Pons (tissue), 1 donor: ENCODE data around the gene LORICRIN.

ENCODE experiments used
- DNase-seq: peaks from one replicate; pipeline ENCODE4 v3.0.0-alpha.2; 2016; ENCODE audit warnings: low spot score

Gene LORICRIN

DNA sequence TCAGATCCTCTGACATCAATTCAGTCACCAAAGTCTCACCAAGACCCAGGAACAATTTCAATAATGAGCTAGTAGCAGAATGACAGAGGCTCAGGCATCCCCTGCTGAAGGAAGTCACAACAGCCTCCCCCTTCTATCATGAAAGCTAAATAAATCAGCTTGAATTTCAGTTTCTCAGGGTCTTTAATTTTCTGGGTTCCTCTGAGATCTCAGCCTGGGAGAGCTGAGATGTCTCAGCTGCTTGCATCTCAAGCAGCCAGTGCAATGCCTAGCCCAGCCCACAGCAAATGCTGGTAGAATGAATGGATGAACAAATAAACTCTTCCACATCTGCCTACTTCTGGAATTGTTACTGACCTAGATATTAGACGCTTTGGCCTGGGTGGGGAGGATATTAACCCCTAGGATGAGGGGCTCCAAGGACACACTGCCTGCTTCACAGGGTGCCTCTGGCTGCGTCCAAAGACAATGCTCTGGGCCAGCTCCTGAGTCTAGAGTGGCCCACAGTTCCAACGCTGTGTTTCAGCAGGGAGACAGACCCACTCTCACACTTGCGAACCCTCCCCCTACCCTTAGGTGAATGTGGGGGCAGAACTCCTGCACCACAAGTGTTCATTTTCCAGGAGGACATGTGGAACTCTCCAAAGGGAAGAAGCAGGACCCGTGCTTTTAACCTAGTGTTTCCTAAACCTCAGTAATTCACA, 11.2 kb upstream of the LORICRIN start:
- no peak for DNase-seq

DNA sequence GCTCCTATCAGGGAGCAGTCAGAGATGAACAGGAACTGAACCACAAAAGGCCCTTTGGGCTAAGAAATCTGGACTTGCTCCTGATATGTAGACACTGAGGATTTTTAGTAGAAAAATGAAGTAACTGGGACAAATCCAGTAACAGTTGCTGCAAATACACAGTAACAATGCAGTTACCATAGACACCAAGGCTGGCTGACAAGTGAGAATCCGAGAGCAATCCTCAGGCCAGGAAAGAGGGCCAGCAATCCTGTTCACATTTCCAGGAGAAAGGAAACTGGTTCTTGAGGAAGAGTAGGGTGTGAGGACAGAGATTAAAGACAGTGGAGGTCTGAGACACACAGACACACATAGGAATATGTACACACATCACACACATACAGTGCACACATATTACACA, 9.3 kb upstream of the LORICRIN start:
- no peak for DNase-seq

DNA sequence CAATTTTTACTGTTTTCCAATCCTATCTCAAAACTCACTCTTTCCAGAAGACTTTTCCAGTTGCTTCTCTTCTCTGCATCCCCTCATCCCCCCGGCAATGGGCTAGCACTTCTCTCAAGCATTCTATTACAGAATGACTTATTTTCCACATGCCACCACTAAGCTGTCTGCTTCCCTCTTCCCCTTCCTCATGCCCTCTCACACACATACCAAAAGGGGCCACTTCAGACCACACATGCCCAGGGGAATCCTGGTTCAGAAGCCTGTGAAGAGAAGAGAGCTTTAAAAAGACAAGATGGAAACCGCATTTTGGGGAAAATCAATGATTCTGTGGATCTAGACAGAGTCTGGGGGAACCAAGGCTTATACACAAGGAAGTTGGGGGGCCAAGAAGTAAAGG, 8.4 kb upstream of the LORICRIN start:
- no peak for DNase-seq

DNA sequence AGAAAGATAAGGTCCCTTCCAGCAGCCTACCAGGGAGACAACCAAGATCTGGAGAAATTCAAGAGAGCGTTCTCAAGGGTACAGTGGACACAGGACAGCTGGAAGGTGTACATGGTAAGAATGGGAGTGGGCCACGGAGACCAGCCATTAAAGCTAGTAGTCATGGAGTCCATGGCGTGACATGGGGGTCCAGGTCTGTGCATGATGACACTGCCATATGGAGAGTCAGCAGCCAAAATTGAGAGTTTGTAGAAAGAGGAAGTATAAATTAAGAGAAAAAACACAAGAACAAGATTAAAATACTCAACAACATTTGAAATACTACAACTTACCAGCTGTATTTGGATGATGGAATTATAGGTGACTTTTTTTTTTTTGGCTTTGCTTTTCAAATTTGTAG, 7.9 kb upstream of the LORICRIN start:
- DNase-seq = no peak

DNA sequence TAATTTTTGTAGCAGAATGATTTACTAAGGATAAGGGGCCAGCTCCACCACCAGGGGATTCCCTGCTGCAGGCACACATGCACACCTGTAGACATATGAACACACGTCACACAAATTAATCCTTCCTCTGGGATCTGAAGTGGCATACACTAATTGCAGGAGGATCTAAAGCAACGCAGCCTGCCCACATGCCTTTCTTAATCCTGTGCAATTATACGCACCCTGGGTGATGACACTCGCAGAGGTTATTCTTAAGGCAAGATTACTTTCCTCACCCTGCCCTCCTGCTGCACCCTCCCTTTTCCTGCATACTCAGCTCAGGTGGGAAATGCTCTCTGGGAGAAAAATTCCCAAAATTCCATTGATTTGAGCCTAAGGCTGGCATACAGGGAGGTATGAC, 7.5 kb upstream of the LORICRIN start:
- DNase-seq = no peak

DNA sequence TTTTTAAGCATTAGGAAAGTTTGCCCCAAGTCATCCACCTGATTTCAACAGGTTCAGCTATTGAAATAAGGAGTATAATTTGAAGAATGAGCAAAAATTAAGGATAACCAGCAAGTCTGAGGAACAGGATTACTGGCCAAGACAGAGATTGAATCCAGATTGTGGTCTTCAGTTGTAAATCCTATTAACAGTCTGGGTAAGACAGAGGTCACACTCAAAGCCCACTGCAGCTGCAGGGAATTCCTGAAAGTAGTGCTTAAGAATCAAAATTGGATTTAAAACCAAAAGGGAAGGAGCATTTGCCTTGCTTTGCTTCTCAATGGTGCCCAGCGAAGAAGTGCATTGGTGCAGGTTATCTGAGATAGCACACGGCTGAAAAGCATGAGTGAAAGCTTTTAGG, 6.4 kb upstream of the LORICRIN start:
- no peak for DNase-seq

DNA sequence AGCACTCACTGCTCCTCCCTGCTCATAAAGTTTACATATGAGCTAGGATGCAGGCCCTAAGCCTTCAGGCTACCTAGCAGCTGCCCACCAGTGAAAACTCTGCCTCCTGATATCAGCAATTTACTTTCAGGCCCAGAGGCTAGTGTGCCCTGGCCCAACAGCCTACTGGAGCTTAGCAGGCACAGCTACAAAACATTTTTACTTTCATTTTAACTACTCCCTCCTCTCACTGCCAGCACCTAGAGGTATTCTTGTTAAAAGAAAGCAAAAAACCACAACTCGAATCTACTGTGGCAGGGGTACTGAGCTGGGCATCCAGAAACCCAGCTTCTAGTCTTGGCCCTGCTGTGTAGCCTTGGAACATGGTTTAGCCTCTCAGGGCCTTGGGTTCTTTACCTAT, 5.8 kb upstream of the LORICRIN start:
- DNase-seq = no peak

DNA sequence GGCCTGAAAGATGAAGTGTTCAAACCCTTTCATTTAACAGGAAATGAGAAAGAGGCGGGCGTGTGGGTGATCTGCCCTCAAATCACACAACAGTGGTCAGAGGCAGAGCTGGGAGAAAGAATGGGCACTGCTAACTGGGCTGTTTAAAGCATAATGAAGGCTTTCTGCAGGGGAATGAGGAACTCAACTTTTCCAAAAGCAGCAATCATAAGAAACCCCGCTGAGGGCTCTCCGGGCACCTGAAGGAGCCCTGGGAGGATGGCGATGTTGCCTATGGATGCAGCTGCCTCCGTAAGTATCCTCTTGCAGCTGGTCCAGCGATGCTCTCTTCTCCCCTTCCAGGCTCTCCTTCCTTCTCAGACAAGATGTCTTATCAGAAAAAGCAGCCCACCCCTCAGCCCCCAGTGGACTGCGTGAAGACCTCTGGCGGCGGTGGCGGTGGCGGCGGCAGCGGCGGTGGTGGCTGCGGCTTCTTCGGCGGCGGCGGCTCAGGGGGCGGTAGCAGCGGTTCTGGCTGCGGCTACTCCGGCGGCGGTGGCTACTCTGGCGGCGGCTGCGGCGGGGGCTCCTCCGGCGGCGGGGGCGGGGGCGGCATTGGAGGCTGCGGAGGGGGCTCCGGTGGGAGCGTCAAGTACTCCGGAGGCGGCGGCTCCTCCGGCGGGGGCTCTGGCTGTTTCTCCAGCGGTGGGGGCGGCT, 1.2 kb downstream of the LORICRIN start:
- DNase-seq = peak; percentile 5

DNA sequence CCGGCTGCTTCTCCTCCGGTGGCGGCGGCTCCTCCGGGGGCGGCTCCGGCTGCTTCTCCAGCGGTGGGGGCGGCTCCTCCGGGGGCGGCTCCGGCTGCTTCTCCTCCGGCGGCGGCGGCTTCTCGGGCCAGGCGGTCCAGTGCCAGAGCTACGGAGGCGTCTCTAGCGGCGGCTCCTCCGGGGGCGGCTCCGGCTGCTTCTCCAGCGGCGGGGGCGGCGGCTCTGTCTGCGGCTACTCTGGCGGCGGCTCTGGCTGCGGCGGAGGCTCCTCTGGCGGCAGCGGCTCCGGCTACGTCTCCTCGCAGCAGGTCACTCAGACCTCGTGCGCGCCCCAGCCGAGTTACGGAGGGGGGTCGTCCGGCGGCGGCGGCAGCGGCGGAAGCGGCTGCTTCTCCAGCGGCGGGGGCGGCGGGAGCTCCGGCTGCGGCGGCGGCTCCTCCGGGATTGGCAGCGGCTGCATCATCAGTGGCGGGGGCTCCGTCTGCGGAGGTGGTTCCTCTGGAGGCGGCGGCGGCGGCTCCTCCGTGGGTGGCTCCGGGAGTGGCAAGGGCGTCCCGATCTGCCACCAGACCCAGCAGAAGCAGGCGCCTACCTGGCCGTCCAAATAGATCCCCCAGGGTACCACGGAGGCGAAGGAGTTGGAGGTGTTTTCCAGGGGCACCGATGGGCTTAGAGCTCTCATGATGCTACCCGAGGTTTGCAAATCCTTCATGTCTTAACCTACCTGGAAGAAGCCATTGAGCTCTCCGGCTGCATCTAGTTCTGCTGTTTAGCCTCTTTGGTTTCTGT, 2.0 kb downstream of the LORICRIN start:
- no peak for DNase-seq

DNA sequence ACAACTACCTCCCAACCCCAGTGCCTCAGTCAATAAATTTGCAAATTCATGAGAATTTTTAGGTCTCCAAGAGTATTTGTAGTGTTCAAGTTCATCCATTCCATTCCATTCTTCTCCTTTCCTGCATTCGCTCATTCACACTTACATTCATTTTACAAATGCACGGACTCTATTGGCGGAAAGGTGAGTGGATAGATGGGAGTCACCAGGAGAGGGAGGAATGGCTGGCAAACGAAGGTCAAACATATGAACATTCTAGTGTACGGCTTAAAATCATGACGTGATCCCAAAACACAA, 2.5 kb downstream of the LORICRIN start:
- peak; percentile 9 for DNase-seq

DNA sequence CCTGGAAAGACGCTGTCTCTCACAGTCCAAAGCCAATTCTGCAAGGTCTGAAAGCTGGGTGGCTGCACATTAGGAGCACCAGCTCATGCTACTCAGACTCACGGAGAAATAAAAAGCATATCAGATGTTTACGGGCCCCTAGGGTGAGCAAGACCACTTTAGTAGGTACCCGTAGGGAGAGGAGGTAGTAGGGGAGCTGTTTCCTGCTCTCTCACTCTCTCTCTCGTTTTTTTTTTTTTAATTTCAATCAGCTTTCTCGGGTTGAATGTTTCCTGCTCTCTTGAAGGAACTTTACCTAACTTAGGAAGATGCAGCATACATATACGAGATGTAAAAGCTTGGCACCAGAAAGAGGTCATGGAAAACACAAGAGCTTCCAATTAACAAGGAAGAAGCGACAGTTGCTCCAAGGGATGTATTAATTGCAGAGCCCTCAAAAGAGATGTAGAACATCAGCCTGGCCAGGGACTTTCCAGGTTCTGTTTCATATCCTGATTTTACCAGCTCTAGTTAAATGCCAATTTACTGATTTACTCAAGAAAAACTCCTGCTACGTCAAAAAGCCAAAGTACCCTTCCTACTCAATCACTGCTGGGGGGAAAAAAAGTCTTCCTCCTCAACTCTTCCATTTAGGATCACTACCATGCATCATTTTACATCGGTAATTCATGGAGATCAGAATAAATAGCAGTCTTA, 3.1 kb downstream of the LORICRIN start:
- DNase-seq = no peak

DNA sequence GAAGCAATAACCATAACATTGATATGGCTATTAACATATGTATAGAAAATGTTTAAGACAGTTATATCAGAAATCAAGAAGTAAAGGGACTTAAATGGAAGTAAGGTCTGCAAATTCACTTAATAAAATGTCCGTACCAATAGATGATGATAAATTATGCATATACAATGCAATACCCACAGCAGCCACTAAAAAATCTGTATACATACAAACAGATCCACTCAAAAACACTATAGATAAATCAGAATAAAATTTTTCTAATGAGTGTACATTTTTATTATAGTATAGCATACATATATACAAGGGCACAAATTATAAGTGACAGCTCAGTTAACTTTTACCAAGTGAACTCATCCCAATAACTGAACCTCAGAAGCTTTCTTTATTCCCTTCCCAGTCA, 6.0 kb downstream of the LORICRIN start:
- DNase-seq = no peak

DNA sequence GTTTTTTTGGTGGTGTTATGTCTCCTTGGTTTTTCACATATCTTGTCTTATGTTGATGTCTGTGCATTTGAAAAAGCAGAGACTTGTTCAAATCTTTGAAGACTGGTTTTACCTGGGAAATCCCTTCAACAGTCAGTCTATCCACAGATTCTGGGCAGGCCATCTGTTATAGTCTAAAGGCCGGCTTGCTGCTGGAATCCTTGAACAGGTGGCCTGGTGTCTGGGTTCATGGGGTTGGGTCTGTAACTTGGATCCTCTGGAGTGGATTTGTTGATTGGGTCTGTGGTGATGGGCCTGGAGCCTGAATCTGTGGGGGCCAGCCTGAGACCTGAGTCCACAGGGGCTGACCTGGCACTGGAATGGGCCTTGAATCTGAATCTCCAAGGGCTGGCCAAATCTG, 12.2 kb downstream of the LORICRIN start:
- no peak for DNase-seq

DNA sequence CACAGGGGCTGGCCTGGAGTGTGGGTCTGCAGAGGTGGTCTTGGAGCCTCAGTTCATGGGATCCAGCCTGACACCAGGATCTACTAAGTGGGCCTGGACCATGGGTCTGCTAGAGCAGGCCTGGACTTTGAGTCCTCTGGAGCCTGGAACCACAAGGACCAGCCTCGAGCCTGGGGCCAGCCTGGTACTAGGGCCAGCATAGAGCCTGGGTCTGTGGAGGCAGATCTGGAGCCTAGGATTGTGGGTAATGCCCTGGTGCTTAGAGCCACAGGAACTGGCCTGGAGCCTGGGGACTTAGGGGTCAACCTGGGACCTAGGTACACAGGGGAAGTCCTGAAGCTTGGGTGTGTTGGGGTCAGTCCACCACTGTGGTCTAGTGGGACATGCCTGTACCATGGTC, 12.7 kb downstream of the LORICRIN start:
- DNase-seq = no peak

DNA sequence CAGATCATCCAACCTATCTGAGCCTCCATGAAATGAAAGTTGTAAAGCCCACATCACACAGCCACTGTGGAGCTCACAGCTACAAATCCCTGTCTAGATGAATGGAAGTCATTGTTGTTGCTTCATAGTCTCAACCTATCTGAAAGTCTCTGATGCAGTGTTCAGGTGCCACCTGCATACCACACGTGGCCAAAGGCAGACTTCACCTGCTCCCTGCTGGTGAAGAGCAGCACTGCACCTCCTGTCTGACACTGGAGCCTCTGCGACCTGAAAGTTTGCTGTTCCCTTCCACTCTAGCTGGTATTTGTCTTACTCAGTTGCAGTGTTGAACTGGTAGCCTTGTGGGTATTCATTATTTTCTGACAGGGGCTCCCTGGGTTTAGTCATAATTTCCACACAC, 18.4 kb downstream of the LORICRIN start:
- DNase-seq = no peak

DNA sequence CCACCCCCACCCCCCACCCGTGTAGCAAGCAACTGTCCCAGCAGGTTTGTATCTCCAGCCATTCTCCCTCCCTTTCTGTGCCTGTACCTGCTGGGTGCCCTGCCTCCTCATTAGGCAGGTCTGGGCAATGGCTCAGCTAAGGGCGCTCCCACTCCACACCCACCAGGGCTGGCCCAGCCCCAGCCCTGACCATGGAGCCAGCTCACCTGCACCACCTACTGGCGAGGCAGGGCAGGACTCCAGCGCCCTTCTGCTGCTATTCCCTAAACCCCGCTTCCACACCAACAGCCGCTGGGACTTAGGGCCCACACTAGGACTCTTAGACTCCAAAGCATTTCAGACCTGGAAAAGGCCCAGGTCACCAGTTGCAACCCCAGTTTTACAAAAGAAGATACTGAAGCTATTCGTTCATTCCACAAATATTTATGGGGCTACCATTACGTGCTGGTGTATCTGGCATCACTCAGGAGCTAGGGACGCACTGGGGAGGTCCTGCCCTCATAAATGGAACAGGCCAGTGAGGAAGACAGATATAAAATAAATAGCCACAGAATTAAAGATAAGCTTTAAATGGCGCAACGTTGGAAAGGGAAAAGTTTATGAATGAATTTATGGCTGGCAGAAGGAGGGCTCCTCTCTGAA, 29.3 kb downstream of the LORICRIN start:
- no peak for DNase-seq

DNA sequence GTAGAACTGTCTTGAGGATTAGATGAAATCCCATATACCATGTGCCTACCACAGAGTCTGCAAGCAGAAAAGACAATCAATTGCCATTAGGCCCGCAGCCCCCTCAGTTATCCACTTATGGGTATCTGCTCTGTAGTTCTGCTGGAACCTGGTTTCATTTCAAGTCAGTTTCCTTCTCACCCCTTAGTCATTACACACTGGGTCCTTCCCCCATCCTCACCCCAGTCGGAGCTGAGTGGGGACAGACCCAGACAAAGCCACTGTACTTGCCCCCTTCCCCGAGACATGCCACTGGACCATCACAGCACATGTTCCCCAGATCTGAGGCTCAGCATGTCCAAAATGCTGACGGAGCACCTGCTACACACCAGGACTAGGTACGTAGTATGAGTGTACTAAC, 32.0 kb downstream of the LORICRIN start:
- no peak for DNase-seq

DNA sequence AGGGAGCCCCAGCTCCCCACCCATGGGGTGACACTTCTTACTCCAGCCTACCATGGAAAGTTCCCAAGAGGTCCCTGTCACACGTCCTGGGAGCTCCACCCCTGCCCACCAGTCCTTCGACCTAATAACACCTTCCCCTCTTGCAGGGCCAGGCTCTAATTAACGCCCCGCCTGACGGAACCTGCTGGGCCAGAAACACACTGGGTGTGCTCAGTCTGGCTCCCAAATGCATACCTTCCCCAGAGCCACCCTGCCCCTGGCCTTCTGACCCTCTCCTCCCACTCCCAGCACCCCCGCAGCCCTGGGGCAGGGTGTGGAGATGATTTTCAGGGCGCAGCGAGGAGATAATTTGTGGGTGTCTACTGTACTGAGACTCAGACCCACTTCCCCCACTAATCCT, 32.7 kb downstream of the LORICRIN start:
- DNase-seq = no peak

DNA sequence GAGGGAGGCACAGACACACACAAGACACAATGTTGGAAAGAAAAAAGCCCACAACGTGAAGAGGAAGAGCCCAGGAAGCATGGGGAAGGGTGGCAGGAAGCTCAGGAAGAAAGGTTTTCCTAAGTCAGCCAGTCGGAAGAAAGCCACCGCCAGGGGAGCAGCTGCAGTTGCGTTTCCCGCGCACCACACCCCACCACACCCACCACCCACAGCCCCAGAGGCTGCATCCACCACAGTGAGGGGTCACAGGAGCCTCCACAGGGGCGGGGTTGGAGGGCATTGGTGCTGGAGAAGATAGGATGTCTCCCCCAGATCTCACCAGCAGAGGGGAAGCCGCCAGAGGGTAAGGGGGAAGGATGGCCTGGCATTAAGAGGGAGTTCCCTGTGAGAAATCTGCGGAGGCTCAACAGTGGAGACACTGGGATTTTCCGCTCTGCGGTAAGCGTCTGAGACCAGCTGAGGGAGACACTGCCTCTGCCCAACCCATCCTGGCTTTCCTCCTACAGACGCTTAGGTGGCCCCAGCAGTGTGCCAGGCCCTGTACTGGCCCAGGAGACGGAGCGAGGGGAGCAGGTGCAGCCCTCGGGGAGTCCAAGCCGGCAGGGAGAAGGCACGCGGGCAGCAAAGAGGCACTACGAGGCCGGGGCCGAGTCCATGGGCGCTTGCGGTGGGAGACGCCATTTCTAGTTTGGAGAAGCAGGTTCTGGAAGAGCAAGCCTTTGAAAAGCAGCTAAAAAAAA, 33.4 kb downstream of the LORICRIN start:
- DNase-seq = no peak

DNA sequence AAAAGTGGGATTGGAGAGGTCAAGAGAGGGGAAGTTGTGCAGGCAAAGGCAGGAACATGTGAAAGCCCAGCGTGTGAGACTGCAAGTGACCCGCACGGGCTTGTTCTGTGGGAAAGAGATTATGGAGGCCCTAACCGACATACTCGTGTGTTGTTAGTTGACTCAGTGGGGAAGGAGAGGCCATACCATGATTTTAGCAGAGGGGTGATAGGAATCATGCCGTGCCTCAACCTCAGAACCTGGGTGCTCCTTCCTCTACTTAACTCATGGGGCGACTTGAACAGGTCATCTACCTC, 33.9 kb downstream of the LORICRIN start:
- no peak for DNase-seq

DNA sequence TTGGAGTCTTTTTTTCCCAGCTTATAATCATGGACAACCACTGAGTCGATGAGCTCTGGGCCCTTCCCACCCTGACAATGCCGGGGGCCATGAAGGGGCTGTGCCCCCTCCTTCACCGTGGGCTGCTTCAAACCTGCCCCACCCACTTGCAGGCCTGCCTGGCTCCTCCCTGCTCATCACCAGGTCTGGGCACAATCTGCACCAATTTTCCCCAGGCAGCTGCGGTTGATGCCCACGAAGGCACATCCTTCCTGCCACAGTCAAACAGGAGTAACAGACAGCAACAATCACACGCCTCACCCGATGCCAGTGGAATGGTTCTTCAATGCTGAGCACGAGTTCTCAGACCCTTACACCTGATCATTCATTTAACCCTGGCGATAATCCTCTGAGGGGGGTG, 34.4 kb downstream of the LORICRIN start:
- no peak for DNase-seq

DNA sequence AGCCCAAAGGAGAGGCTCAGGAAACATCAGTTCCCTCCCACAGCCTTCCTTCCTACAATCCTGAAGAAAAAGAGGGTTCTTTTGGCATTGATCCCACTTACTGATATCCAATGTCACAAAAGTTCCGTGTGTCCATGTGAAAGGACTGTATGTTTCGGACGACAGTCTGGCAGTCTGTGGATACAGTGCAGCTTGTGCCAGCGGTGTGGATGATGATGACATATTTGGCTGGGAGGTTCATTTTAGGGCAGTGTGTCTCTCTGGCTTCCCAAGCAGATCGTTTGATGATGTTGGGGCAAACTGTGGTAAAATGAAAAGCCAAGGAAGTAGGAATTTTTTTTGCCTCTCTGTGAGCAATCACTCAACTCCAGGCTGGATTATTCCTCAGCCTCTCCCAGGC, 42.8 kb downstream of the LORICRIN start:
- no peak for DNase-seq
